Esophagus muscularis mucosa (tissue), 3 donors: ENCODE measurements around the gene AGAP1.

Source experiments
- CTCF ChIP-seq, 3 experiments: fragments of 200-600 bp in 2 of 3; fragments of 450-650 bp in 1 of 3; sonication (generic) in 2 of 3; IDR thresholded peaks; one replicate each; pipeline ENCODE4 v1.5.1; 2017 to 2019; ENCODE audit warnings: antibody characterized with exemption in 3 of 3, mild to moderate bottlenecking in 2 of 3, moderate library complexity in 1 of 3
- POLR2A ChIP-seq: fragments of 450-650 bp; IDR thresholded peaks from one replicate; pipeline ENCODE4 v1.6.1; 2017; ENCODE audit warnings: antibody characterized with exemption, moderate library complexity, mild to moderate bottlenecking, low read depth

- TF ChIP-seq POLR2A: no peak
- no peak for TF ChIP-seq CTCF (IDR thresholded peaks at IDR 0.05)
Measured at GRCh38 chr2:235562065-235562747, 68.4 kb downstream of the AGAP1 start.
